Measurements from ENCODE around the gene FSD1L. TPM values are rescaled to one million over a fixed set of nuclear protein-coding genes. Genes with fewer than 3 reads are reported as not detected.

Gene FSD1L
- total RNA-seq, 1 donor from 2014 or later: 29.5 TPM

- DNase-seq (ENCODE audit: low spot score, unreplicated experiment): no peak
- Mint-ChIP-seq H3K27ac (peak overlapping the region; percentile 3), H3K27me3 (no peaks in the 10 kb centered on the region), H3K36me3 (ENCODE audit: insufficient read depth) (peaks cover 61% of the 10 kb centered on the region), H3K9me3 (ENCODE audit: low read depth) (peaks cover 25% of the 10 kb centered on the region), H3K4me1 (ENCODE audit: low read depth) (peaks cover 2% of the 10 kb centered on the region), H3K4me3 (ENCODE audit: low read depth) (no peak overlapping the region)
- TF ChIP-seq CTCF (IDR thresholded peaks at IDR 0.05; ENCODE audit: unreplicated experiment): no peak
Measured at GRCh38 chr9:105466898-105467455, 19.1 kb downstream of the FSD1L start.

- no peaks in the 10 kb centered on the region for H3K27me3 Mint-ChIP-seq
- no peak overlapping the region for H3K27ac Mint-ChIP-seq
- no peak overlapping the region for H3K4me3 Mint-ChIP-seq (ENCODE audit: low read depth)
- peaks cover 61% of the 10 kb centered on the region for H3K36me3 Mint-ChIP-seq (ENCODE audit: insufficient read depth)
- H3K4me1 Mint-ChIP-seq (ENCODE audit: low read depth): peaks cover 4% of the 10 kb centered on the region
- H3K9me3 Mint-ChIP-seq (ENCODE audit: low read depth): peaks cover 25% of the 10 kb centered on the region
- DNase-seq (ENCODE audit: low spot score, unreplicated experiment): no peak
- TF ChIP-seq CTCF (IDR thresholded peaks at IDR 0.05; ENCODE audit: unreplicated experiment): no peak
Measured at GRCh38 chr9:105468875-105469274, 21.0 kb downstream of the FSD1L start.

DNA sequence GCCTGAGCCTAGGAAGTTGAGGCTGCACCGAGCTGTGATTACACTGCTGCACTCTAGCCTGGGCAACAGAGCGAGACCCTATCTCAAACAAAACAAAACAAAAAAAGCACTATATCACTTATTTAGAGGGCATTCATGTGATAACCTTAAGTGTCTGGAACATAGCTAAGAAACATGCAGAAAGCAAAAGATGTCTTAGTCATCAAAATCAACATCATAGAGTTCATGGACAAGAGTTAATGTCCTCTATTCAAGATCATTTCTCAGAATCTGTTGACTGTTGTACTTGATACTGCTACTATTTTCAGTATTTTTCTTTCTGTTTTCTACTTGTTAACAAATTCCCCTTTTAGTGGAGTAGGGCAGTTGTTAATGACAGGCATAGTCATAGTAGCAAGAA is 25.4 kb downstream of the FSD1L start:
- Mint-ChIP-seq H3K9me3 (ENCODE audit: low read depth) (peaks cover 10% of the 10 kb centered on the region), H3K27me3 (no peaks in the 10 kb centered on the region), H3K4me1 (ENCODE audit: low read depth) (peaks cover 2% of the 10 kb centered on the region), H3K36me3 (ENCODE audit: insufficient read depth) (peaks cover 33% of the 10 kb centered on the region), H3K27ac (peak overlapping the region; percentile 84), H3K4me3 (ENCODE audit: low read depth) (no peak overlapping the region)
- no peak for TF ChIP-seq CTCF (IDR thresholded peaks at IDR 0.05; ENCODE audit: unreplicated experiment)
- no peak for DNase-seq (ENCODE audit: low spot score, unreplicated experiment)

- TF ChIP-seq CTCF (IDR thresholded peaks at IDR 0.05; ENCODE audit: unreplicated experiment): peak; percentile 56
- peaks cover 2% of the 10 kb centered on the region for H3K4me1 Mint-ChIP-seq (ENCODE audit: low read depth)
- no peak for DNase-seq (ENCODE audit: low spot score, unreplicated experiment)
- no peak overlapping the region for H3K4me3 Mint-ChIP-seq (ENCODE audit: low read depth)
- H3K27ac Mint-ChIP-seq: no peak overlapping the region
- H3K9me3 Mint-ChIP-seq (ENCODE audit: low read depth): no peaks in the 10 kb centered on the region
- peaks cover 17% of the 10 kb centered on the region for H3K36me3 Mint-ChIP-seq (ENCODE audit: insufficient read depth)
- H3K27me3 Mint-ChIP-seq: no peaks in the 10 kb centered on the region
Measured at GRCh38 chr9:105475302-105475701, 27.5 kb downstream of the FSD1L start.

DNA sequence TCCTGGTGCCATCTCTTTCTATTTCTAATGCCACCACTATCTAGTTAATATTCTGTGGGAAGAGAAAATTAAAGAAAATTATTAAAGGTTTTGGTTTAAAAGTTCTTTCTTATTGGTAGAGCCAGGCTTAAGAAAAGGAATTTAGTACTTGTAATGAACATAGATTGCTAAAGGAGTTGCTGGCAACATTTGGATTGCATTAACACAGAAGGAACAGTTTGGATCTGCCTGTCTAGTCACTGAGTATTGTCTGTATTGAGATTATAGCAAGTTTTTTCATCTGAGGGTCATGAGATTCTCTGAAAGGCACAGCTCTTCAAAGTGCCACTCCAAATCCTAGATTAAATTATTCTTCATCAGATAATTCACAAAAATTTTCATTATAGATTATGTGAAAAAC is 32.0 kb downstream of the FSD1L start:
- Mint-ChIP-seq H3K9me3 (ENCODE audit: low read depth) (no peaks in the 10 kb centered on the region), H3K36me3 (ENCODE audit: insufficient read depth) (peaks cover 14% of the 10 kb centered on the region), H3K27ac (no peak overlapping the region), H3K27me3 (no peaks in the 10 kb centered on the region), H3K4me3 (ENCODE audit: low read depth) (no peak overlapping the region), H3K4me1 (ENCODE audit: low read depth) (no peaks in the 10 kb centered on the region)
- no peak for DNase-seq (ENCODE audit: low spot score, unreplicated experiment)
- no peak for TF ChIP-seq CTCF (IDR thresholded peaks at IDR 0.05; ENCODE audit: unreplicated experiment)

Data from progenitor cell of endocrine pancreas (in vitro differentiated cells).